ENCODE measurements around the gene HGS. TPM values are rescaled to one million over a fixed set of nuclear protein-coding genes. Genes with fewer than 3 reads are reported as not detected.

The HGS gene
- total and polyA plus RNA-seq, 2 experiments from 2014 or later, result 106 to 166 TPM

DNA sequence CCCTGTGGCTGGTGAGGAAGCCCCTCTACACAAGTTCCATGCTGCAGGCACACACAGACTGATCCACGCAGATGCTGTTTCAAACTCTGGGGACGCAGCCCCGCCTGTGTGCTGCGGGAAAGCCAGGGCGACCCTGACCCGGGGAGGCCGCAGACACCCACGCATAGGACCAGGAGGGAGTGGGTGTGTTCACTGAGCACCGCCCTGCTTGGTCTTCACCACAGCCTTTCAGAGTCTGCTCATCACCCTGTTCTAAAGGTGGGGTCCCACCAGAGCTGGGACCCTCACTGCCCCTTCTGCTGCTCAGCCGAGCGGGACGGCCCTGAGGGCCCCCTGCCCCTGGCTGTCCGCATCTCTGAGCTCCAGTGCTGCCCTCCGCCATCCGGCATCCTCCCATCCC is 39.3 kb upstream of the HGS start:
- WGBS, 2 experiments (ENCODE audit: low coverage in 1 of 2, low lambda C conversion rate in 2 of 2, missing lambda C conversion rate in 2 of 2), result 89 to 90% methylated on average over 15 of the region's 15 CpGs
- H3F3A ChIP-seq (ENCODE audit: insufficient read depth), result no peaks in the 10 kb centered on the region
- H3K9me3 ChIP-seq (ENCODE audit: low read depth), result no peaks in the 10 kb centered on the region
- H3K27ac ChIP-seq, result no peak overlapping the region
- DNase-seq, result no peak
- in situ Hi-C loops (cut with MboI), result no loop called here
- H3K9ac ChIP-seq, result no peak overlapping the region
- no peak overlapping the region for H3K4me2 ChIP-seq (ENCODE audit: unreplicated experiment)
- H4K20me1 ChIP-seq (ENCODE audit: insufficient read depth), result no peaks in the 10 kb centered on the region
- TF ChIP-seq EZH2phosphoT487 (IDR thresholded peaks at IDR 0.05; ENCODE audit: insufficient read depth, low read depth) (no peak), EZH2 (IDR thresholded peaks at IDR 0.05; ENCODE audit: insufficient read depth, poor library complexity, severe bottlenecking) (no peak)
- H3K36me3 ChIP-seq (ENCODE audit: low read depth), result no peaks in the 10 kb centered on the region
- no peak overlapping the region for H2AFZ ChIP-seq
- H3K4me3 ChIP-seq, result no peak overlapping the region
- no peaks in the 10 kb centered on the region for H3K9me2 ChIP-seq (ENCODE audit: insufficient read depth)
- no peaks in the 10 kb centered on the region for H3K79me2 ChIP-seq (ENCODE audit: insufficient read depth)
- peaks cover 15% of the 10 kb centered on the region; the same call in 1 of the 2 replicates for H3K27me3 ChIP-seq (replicated peaks; ENCODE audit: insufficient read depth)
- peaks cover 12% of the 10 kb centered on the region for H3K4me1 ChIP-seq (ENCODE audit: insufficient read depth)

DNA sequence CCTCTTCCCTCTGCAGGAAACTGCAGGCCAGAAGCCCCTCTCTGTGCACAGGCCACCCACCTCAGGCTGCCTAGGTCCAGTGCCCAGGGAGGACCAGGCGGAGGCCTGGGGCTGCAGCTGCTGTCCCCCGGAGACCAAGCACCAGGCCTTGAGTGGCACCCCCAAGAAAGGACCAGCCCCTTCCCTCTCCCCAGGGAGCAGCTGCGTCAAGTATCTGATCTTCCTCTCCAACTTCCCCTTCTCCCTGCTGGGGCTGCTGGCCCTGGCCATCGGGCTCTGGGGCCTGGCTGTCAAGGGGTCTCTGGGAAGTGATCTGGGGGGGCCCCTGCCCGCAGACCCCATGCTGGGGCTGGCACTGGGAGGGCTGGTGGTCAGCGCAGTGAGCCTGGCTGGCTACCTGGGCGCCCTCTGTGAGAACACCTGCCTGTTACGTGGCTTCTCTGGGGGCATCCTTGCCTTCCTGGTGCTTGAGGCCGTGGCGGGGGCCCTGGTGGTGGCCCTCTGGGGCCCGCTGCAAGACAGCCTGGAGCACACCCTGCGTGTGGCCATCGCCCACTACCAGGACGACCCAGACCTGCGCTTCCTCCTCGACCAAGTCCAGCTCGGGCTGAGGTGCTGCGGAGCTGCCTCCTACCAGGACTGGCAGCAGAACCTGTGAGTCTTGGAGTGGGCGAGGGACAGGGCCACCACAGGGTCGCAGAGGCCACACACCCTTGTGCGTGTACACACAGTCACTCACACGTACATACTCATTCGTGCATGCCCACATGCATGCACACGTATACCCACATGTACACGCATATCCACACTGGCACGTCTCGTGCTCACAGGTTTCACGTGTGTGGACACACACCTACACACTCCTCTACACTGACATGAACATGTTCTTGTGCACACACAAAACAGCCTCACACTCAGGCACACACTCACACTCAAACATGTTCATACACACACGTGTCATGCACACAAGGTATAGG is 38.5 kb upstream of the HGS start:
- Histone ChIP-seq H3K27ac (no peak overlapping the region), H3K79me2 (ENCODE audit: insufficient read depth) (no peaks in the 10 kb centered on the region), H3K9me2 (ENCODE audit: insufficient read depth) (no peaks in the 10 kb centered on the region), H3K9me3 (ENCODE audit: low read depth) (no peaks in the 10 kb centered on the region), H4K20me1 (ENCODE audit: insufficient read depth) (no peaks in the 10 kb centered on the region), H3K36me3 (ENCODE audit: low read depth) (no peaks in the 10 kb centered on the region), H3F3A (ENCODE audit: insufficient read depth) (no peaks in the 10 kb centered on the region), H3K4me2 (ENCODE audit: unreplicated experiment) (no peak overlapping the region), H3K27me3 (replicated peaks; ENCODE audit: insufficient read depth) (peaks cover 15% of the 10 kb centered on the region; the same call in 1 of the 2 replicates), H3K4me1 (ENCODE audit: insufficient read depth) (peaks cover 12% of the 10 kb centered on the region), H3K4me3 (no peak overlapping the region), H3K9ac (no peak overlapping the region), H2AFZ (no peak overlapping the region)
- TF ChIP-seq EZH2phosphoT487 (IDR thresholded peaks at IDR 0.05; ENCODE audit: insufficient read depth, low read depth) (no peak), EZH2 (IDR thresholded peaks at IDR 0.05; ENCODE audit: insufficient read depth, poor library complexity, severe bottlenecking) (no peak)
- in situ Hi-C loops (cut with MboI), result no loop called here
- 84 to 88% methylated on average over 28 to 29 of the region's 29 CpGs for WGBS, 2 experiments (ENCODE audit: low coverage in 1 of 2, low lambda C conversion rate in 2 of 2, missing lambda C conversion rate in 2 of 2)
- no peak for DNase-seq

DNA sequence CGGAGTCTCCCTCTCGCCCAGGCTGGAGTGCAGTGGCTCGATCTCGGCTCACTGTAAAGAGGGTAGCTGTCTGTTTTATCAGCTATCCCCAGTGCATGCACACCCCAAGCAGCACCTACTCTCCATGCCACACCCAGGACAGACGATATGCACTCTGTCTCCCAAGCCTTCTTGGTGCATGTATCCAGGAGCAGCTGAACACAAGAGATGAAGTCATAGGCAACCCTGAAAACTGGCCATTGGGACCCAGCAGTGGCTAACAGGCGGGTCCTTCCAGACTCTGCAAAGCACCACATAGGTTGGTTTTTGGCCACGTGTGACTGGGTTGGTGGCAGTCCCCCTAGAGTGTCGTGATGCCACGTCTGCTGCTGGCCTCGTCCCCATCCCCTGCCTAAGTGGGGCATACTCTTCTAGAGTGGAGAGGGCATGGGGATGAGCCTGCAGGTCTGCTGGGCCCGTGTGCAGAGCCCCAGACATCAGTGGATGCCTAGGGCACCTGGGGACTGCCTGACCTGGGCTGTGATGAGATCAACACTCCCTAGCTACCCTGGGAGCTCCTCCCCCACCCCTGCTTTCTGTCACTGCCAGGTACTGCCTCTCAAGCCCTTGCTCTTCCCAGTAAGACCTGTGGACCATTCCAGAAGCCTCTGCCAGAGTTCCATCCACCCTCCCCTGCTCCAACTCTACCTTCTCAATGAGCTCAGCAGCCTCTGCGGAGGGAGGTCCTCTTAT is 36.8 kb upstream of the HGS start:
- Histone ChIP-seq H3K4me2 (ENCODE audit: unreplicated experiment) (no peak overlapping the region), H3F3A (ENCODE audit: insufficient read depth) (no peaks in the 10 kb centered on the region), H3K4me1 (ENCODE audit: insufficient read depth) (peaks cover 9% of the 10 kb centered on the region), H3K79me2 (ENCODE audit: insufficient read depth) (no peaks in the 10 kb centered on the region), H3K36me3 (ENCODE audit: low read depth) (no peaks in the 10 kb centered on the region), H4K20me1 (ENCODE audit: insufficient read depth) (no peaks in the 10 kb centered on the region), H3K4me3 (no peak overlapping the region), H3K27ac (no peak overlapping the region), H3K9me3 (ENCODE audit: low read depth) (no peaks in the 10 kb centered on the region), H3K9me2 (ENCODE audit: insufficient read depth) (no peaks in the 10 kb centered on the region), H3K27me3 (replicated peaks; ENCODE audit: insufficient read depth) (peaks cover 15% of the 10 kb centered on the region; the same call in 1 of the 2 replicates), H2AFZ (no peak overlapping the region), H3K9ac (no peak overlapping the region)
- no peak for TF ChIP-seq EZH2 (IDR thresholded peaks at IDR 0.05; ENCODE audit: insufficient read depth, poor library complexity, severe bottlenecking)
- no peak for TF ChIP-seq EZH2phosphoT487 (IDR thresholded peaks at IDR 0.05; ENCODE audit: insufficient read depth, low read depth)
- in situ Hi-C loops (cut with MboI), result no loop called here
- DNase-seq, result no peak
- 45 to 55% methylated on average over 12 of the region's 12 CpGs for WGBS, 2 experiments (ENCODE audit: low coverage in 1 of 2, low lambda C conversion rate in 2 of 2, missing lambda C conversion rate in 2 of 2)

DNA sequence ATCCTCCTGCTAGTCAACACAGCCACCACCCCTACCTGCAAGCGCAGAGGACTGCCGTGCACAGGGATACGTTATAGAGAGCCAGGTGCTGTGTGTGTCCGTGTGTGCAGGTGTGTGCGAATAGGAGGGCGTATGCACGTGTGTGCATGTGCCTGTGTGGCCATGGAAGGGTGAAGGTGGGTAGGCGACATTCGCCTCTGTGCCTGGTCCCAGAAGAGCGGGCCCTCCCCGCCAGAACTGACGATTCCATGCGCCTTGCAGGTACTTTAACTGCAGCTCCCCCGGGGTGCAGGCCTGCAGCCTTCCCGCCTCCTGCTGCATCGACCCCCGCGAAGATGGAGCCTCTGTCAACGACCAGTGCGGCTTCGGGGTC is 36.2 kb upstream of the HGS start:
- peaks cover 3% of the 10 kb centered on the region; the same call in 1 of the 2 replicates for H3K4me1 ChIP-seq (ENCODE audit: insufficient read depth)
- 20 to 23% methylated on average over 16 to 21 of the region's 21 CpGs for WGBS, 2 experiments (ENCODE audit: low coverage in 1 of 2, low lambda C conversion rate in 2 of 2, missing lambda C conversion rate in 2 of 2)
- in situ Hi-C loops (cut with MboI), result no loop called here
- H3K27ac ChIP-seq, result no peak overlapping the region
- no peak overlapping the region for H3K9ac ChIP-seq
- no peak for DNase-seq
- no peaks in the 10 kb centered on the region for H4K20me1 ChIP-seq (ENCODE audit: insufficient read depth)
- no peaks in the 10 kb centered on the region for H3K9me3 ChIP-seq (ENCODE audit: low read depth)
- H3K36me3 ChIP-seq (ENCODE audit: low read depth), result no peaks in the 10 kb centered on the region
- H3K27me3 ChIP-seq (replicated peaks; ENCODE audit: insufficient read depth), result peaks cover 15% of the 10 kb centered on the region; the same call in 1 of the 2 replicates
- no peak overlapping the region for H2AFZ ChIP-seq
- no peaks in the 10 kb centered on the region for H3F3A ChIP-seq (ENCODE audit: insufficient read depth)
- H3K79me2 ChIP-seq (ENCODE audit: insufficient read depth), result no peaks in the 10 kb centered on the region
- H3K4me3 ChIP-seq, result 0 out of 2 replicates have a peak overlapping the region, but pooled peaks have one; percentile 37
- no peaks in the 10 kb centered on the region for H3K9me2 ChIP-seq (ENCODE audit: insufficient read depth)
- no peak overlapping the region for H3K4me2 ChIP-seq (ENCODE audit: unreplicated experiment)
- TF ChIP-seq EZH2phosphoT487 (IDR thresholded peaks at IDR 0.05; ENCODE audit: insufficient read depth, low read depth) (no peak), EZH2 (IDR thresholded peaks at IDR 0.05; ENCODE audit: insufficient read depth, poor library complexity, severe bottlenecking) (no peak)
